ENCODE measurements around the gene RAB17.

The RAB17 gene

DNA sequence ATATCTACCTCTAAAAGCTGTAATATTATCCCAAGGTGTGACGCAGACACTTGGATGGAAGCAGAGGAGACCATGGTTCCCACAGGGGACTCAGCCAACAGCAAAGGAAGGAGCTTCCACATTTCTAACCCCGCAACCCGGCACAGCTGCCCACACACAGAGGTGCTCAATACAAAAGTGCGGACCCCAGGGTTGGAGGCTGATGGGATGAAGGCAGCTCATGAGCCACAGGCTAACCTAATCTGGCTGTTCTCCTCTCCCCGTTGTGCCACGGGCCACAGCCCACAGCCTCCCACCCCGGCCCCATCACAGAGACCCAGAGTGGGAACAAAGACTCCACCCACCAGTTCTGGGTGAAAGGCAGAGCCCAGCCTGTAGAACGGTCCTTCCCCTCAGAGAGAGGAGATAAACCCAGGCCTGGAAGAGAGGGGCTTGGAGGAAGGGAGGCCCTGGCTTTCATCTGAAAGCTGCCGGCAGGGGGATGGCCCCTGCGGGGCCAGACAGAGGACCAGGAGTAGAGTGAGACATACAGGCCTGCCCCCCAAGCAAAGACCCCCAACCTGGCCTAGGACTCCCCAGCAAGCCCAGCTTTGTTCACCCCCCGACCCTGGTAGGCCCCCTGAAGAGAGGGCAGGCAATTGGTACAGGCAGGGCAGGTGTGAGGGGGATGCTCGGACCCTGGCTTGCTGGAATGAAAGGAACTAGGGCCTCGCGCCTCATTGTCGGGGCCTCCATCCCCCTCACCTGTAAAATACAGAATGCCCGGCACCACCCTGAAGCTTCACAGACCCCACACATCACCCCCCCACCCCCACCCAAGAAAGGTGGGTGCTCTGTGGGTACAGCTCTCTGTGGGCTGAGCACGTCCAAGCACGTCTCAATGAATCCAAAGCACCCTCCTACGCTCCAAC is 6.9 kb downstream of the RAB17 start:
- H3K9ac ChIP-seq (ENCODE audit: low read depth, low read length) = no peak overlapping the region
- H3K4me1 ChIP-seq (ENCODE audit: insufficient read depth, low read length) = peaks cover 18% of the 10 kb centered on the region
- H3K9me3 ChIP-seq (ENCODE audit: control insufficient read depth, insufficient read depth, low read length) = no peaks in the 10 kb centered on the region
- H3K36me3 ChIP-seq (ENCODE audit: insufficient read depth, low read length) = peaks cover 20% of the 10 kb centered on the region

DNA sequence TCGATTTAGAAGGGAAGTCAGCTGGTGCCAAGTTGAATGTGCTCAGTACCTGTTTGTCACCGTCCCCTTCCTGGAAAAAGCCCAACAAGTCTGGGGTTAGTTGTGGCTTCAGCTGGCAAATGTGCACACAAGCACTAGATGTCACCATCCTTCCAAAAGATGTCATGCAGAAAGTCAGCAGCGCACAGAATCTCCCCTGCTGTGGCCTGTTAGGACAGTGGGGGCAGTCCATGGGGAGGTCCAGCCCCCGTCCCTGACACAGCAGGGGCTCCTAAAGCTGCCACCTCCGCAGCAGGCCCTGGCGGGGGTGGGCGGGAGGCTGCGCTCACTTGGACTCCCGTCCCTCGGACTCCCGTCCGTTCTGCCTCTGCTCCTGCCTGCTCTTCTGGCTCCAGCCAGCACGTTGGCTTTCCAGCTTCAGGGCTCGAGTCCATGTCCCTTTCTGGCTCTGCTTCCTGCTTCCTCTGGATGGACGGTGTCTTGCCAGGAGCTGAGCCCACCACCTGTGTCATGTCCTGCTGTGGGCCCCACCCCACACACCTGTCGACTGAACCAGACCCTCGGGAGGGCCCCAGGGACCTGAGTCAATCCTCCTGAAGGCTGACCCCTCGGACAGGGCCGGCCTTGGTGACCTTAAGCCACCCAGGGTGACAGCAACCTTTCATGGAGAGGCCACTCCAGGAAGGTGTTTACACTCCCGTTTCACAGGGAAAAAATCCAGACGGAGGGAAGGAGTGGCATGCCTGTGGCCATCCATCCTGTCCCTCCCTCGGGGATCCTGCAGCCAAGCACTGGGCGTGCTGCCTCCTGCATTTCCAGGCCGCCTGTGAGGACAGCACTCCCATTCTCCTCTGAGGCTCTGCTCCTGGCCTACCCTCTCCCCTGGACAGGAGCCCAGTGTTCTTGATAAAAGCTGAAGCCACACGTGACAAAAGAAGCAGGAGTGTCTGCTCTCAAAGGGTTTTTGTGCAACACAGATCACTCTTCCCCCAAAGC is 8.5 kb downstream of the RAB17 start:
- H3K4me1 ChIP-seq (ENCODE audit: insufficient read depth, low read length) = peaks cover 18% of the 10 kb centered on the region
- H3K9me3 ChIP-seq (ENCODE audit: control insufficient read depth, insufficient read depth, low read length) = no peaks in the 10 kb centered on the region
- H3K9ac ChIP-seq (ENCODE audit: low read depth, low read length) = no peak overlapping the region
- H3K36me3 ChIP-seq (ENCODE audit: insufficient read depth, low read length) = peaks cover 18% of the 10 kb centered on the region

DNA sequence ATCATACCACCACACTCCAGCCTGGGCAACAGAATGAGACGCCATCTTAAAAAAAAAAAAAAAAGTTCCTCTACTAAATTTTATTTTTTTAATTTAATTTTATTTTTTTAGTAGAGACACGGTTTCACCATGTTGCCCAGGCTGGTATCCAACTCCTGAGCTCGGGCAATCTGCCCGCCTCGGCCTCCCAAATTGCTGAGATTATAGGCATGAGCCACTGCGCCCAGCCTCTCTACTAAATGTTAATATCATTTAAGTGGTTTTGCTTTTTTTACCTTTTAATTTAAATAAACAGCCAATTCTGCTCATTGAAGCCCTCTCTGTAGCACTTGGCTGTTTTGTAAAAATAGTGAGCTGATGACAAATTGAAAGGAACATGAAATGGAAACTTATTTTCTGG is 9.2 kb downstream of the RAB17 start:
- peaks cover 25% of the 10 kb centered on the region for H3K36me3 ChIP-seq (ENCODE audit: insufficient read depth, low read length)
- peaks cover 15% of the 10 kb centered on the region for H3K4me1 ChIP-seq (ENCODE audit: insufficient read depth, low read length)
- H3K9me3 ChIP-seq (ENCODE audit: control insufficient read depth, insufficient read depth, low read length) = no peaks in the 10 kb centered on the region
- no peak overlapping the region for H3K9ac ChIP-seq (ENCODE audit: low read depth, low read length)

DNA sequence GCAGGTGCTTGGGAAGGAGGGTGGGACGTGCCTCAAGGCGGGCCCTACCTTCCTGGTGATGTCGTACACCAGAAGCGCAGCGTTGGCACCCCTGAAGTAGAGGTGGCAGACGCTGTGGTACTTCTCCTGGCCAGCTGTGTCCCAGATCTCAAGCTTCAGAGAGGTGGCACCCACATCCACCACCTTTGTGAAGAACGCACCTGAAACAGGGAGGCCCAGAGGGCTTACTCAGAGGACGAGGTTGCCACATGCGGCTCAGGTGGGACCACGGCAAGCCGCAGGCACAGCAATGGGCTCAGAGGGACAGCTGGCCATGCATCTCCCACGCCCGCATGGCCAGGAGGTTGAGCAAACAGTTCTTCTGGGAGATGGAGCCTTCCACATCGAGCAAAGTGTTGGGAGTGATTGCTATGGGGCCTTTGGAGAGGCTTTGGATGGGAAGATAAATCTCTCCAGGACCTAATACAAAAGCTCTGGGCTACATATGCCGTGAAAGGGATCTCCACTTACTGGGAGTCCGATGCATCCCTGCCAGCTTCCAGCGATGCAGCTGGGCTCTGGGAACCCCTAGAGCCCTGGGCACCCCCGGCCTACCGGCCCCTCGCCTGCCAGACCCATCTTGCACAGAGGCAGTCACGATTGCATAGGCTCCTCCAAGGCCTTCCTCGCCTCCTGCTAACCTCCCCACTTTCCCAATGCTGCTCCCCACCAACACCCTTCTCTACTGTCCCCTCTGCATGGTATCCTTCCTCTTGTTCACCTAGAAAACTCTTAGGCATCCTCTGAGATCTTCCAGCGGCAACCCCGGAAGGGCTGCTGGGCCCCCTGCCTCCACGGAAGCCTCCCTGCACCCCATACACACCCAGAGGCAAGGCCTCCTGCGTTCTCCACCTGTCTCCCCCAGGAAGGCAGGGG is 12.3 kb downstream of the RAB17 start:
- Histone ChIP-seq H3K9me3 (ENCODE audit: control insufficient read depth, insufficient read depth, low read length) (no peaks in the 10 kb centered on the region), H3K4me1 (ENCODE audit: insufficient read depth, low read length) (peaks cover 5% of the 10 kb centered on the region; the same call in 1 of the 2 replicates), H3K36me3 (ENCODE audit: insufficient read depth, low read length) (peaks cover 15% of the 10 kb centered on the region), H3K9ac (ENCODE audit: low read depth, low read length) (no peak overlapping the region)

DNA sequence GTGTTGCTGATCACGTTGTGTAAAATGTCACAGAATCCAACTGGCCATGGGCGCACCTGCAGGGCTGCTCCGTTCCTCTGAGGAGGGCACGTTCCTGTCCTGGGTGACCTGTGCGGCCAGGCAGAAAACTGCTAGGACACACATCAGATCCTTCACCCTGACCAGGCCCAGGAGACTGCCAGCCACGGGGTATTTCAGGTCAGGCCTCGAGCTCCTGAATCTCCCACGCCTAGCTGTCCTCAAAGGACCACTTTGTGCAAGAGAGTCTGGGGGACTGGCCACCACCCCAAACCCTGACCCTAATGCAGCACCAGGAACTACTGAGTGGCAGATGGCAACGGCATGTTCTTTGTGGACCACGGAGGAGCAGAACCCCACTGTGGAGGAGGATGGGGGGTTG is 13.1 kb downstream of the RAB17 start:
- H3K9ac ChIP-seq (ENCODE audit: low read depth, low read length) = no peak overlapping the region
- no peaks in the 10 kb centered on the region for H3K9me3 ChIP-seq (ENCODE audit: control insufficient read depth, insufficient read depth, low read length)
- H3K36me3 ChIP-seq (ENCODE audit: insufficient read depth, low read length) = peaks cover 15% of the 10 kb centered on the region
- H3K4me1 ChIP-seq (ENCODE audit: insufficient read depth, low read length) = peaks cover 12% of the 10 kb centered on the region

- Histone ChIP-seq H3K4me1 (ENCODE audit: insufficient read depth, low read length) (peaks cover 16% of the 10 kb centered on the region), H3K36me3 (ENCODE audit: insufficient read depth, low read length) (peaks cover 15% of the 10 kb centered on the region), H3K9ac (ENCODE audit: low read depth, low read length) (no peak overlapping the region), H3K9me3 (ENCODE audit: control insufficient read depth, insufficient read depth, low read length) (no peaks in the 10 kb centered on the region)
These were observed 13.6 kb downstream of the RAB17 start for GRCh38 chr2:237576974-237577373.

GRCh38 chr2:237575869-237576862 is 14.4 kb downstream of the RAB17 start:
- no peak overlapping the region for H3K9ac ChIP-seq (ENCODE audit: low read depth, low read length)
- H3K4me1 ChIP-seq (ENCODE audit: insufficient read depth, low read length) = peaks cover 19% of the 10 kb centered on the region
- H3K9me3 ChIP-seq (ENCODE audit: control insufficient read depth, insufficient read depth, low read length) = no peaks in the 10 kb centered on the region
- peaks cover 15% of the 10 kb centered on the region for H3K36me3 ChIP-seq (ENCODE audit: insufficient read depth, low read length)

GRCh38 chr2:237574894-237575868 is 15.4 kb downstream of the RAB17 start:
- Histone ChIP-seq H3K9me3 (ENCODE audit: control insufficient read depth, insufficient read depth, low read length) (no peaks in the 10 kb centered on the region), H3K4me1 (ENCODE audit: insufficient read depth, low read length) (peaks cover 19% of the 10 kb centered on the region), H3K36me3 (ENCODE audit: insufficient read depth, low read length) (peaks cover 15% of the 10 kb centered on the region), H3K9ac (ENCODE audit: low read depth, low read length) (no peak overlapping the region)

DNA sequence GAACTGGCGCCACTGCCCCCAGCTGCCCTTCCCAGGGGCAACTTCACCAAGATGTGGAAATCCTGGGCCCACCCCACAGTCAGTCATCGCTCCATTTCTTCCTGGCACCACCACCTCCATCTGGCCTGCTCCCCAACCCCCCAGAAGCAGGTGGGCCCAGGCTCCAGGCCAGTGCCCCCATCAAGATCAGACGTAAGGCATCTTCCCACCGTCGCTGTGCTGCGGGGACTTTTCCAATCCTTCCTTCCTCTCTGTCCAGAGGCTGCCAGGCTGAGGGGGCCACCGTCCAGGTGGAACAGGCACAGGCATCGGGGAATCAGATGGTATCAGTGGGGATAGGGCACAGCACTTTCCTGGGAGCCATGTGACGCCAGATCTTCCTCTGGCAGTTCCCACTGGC is 16.1 kb downstream of the RAB17 start:
- Histone ChIP-seq H3K9ac (ENCODE audit: low read depth, low read length) (no peak overlapping the region), H3K9me3 (ENCODE audit: control insufficient read depth, insufficient read depth, low read length) (no peaks in the 10 kb centered on the region), H3K36me3 (ENCODE audit: insufficient read depth, low read length) (peaks cover 15% of the 10 kb centered on the region), H3K4me1 (ENCODE audit: insufficient read depth, low read length) (peaks cover 19% of the 10 kb centered on the region)

- no peaks in the 10 kb centered on the region for H3K9me3 ChIP-seq (ENCODE audit: control insufficient read depth, insufficient read depth, low read length)
- H3K36me3 ChIP-seq (ENCODE audit: insufficient read depth, low read length) = peaks cover 15% of the 10 kb centered on the region
- peaks cover 19% of the 10 kb centered on the region for H3K4me1 ChIP-seq (ENCODE audit: insufficient read depth, low read length)
- no peak overlapping the region for H3K9ac ChIP-seq (ENCODE audit: low read depth, low read length)
These were observed 16.7 kb downstream of the RAB17 start for GRCh38 chr2:237573721-237574415.

DNA sequence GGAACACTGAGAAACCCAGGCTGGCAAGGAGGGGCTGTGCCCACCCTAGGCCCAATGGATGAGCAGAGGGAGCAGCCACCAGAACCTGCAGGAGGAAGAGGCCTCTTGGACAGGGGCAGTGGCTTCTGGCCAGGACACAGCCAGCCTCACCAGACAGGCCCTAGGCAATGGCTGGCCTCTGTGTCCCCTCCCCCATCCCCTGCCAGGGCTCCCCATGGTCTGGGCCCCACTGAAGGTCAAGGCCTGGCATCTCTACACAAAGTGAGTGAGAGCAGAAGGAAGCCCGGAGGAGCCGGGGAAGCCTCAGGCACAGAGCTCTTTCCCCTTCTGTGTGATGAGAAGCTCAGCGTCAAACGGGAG is 17.8 kb downstream of the RAB17 start:
- Histone ChIP-seq H3K4me1 (ENCODE audit: insufficient read depth, low read length) (peaks cover 19% of the 10 kb centered on the region), H3K36me3 (ENCODE audit: insufficient read depth, low read length) (peaks cover 15% of the 10 kb centered on the region), H3K9ac (ENCODE audit: low read depth, low read length) (no peak overlapping the region), H3K9me3 (ENCODE audit: control insufficient read depth, insufficient read depth, low read length) (no peaks in the 10 kb centered on the region)
